Spinal cord (tissue), 10 donors: ENCODE data around the gene RTP5. TPM values are rescaled to one million over a fixed set of nuclear protein-coding genes. Genes with fewer than 3 reads are reported as not detected.
"Not testable (repeated sequence)": the region's sequence is repeated elsewhere in the genome, so short reads cannot be mapped to it uniquely, and the experiment has no call there.

Experiments used
- DNase-seq, 6 donors: peaks; one replicate each; pipeline versions ENCODE4 v3.0.0 to v3.0.0-alpha.2; 2013 to 2015; ENCODE audit warnings: low spot score in 6 of 6, low read depth in 4 of 6
- H3K27ac ChIP-seq: one replicate; pipeline ENCODE4 v1.5.1; 2013; ENCODE audit warnings: low read depth, low read length, control low read depth
- H3K27me3 ChIP-seq: one replicate; pipeline ENCODE4 v1.6.1; 2013; ENCODE audit warnings: low read length; ENCODE audit not compliant: control insufficient read depth, insufficient read depth
- H3K36me3 ChIP-seq: one replicate; pipeline ENCODE4 v1.6.1; 2013; ENCODE audit warnings: low read length; ENCODE audit not compliant: control insufficient read depth, insufficient read depth
- H3K4me1 ChIP-seq: one replicate; pipeline ENCODE4 v1.6.1; 2013; ENCODE audit warnings: low read length; ENCODE audit not compliant: control insufficient read depth, insufficient read depth
- H3K4me3 ChIP-seq: one replicate; pipeline ENCODE4 v1.5.1; 2013; ENCODE audit warnings: low read depth, low read length, control low read depth
- H3K9me3 ChIP-seq: one replicate; pipeline ENCODE4 v1.6.1; 2013; ENCODE audit warnings: low read length; ENCODE audit not compliant: control insufficient read depth, insufficient read depth
- WGBS: methylation state at CpG from one replicate; pipeline ENCODE4 v1.1.5; 2013; ENCODE audit warnings: missing lambda C conversion rate; ENCODE audit not compliant: insufficient coverage; 5-methylcytosine and 5-hydroxymethylcytosine counted together
- polyA plus RNA-seq, 2 donors: library from polyadenylated mRNA; unstranded; fragments of 120-200 nt; gene quantifications; one replicate each; pipeline ENCODE4 v1.2.1, GENCODE V29; 2013; ENCODE audit not compliant: insufficient read length in 2 of 2
- total RNA-seq, 2 donors: library from RNA; depleted of rRNA in 1 of 2; stranded (reverse); fragments of 120-200 nt in 1 of 2; fragments of >200 nt in 1 of 2; gene quantifications; one replicate each; pipeline versions ENCODE4 v1.2.3 to v1.2.4, GENCODE V29; 2013 to 2014
- donor health status: healthy.

The RTP5 gene
- total and polyA plus RNA-seq, 4 donors, result 1.9 to 30.2 (median 16.6) TPM

GRCh38 chr2:241907831-241908230 lies 38.3 kb downstream of the RTP5 start:
- not testable (repeated sequence) for DNase-seq, H3K4me3 ChIP-seq, H3K27me3 ChIP-seq, H3K9me3 ChIP-seq, H3K27ac ChIP-seq
- WGBS, result 91% methylated on average over 4 of the region's 7 CpGs
- Histone ChIP-seq H3K36me3 (peaks cover 23% of the 10 kb centered on the region), H3K4me1 (peaks cover 13% of the 10 kb centered on the region)

- no peak for DNase-seq
- no peak overlapping the region for H3K4me3 ChIP-seq
- no peaks in the 10 kb centered on the region for H3K27me3 ChIP-seq
- peaks cover 7% of the 10 kb centered on the region for H3K4me1 ChIP-seq
- peaks cover 2% of the 10 kb centered on the region for H3K9me3 ChIP-seq
- peaks cover 13% of the 10 kb centered on the region for H3K36me3 ChIP-seq
- no peak overlapping the region for H3K27ac ChIP-seq
- WGBS, result 83% methylated on average over 26 of the region's 26 CpGs
Measured at GRCh38 chr2:241908686-241909420, 39.3 kb downstream of the RTP5 start.

- no peak for DNase-seq
- Histone ChIP-seq H3K36me3 (peaks cover 13% of the 10 kb centered on the region), H3K4me1 (peaks cover 7% of the 10 kb centered on the region), H3K4me3 (no peak overlapping the region), H3K9me3 (peaks cover 6% of the 10 kb centered on the region), H3K27me3 (no peaks in the 10 kb centered on the region), H3K27ac (no peak overlapping the region)
- 88% methylated on average over 10 of the region's 12 CpGs for WGBS
Measured at GRCh38 chr2:241909769-241910168, 40.2 kb downstream of the RTP5 start.

GRCh38 chr2:241910604-241911520 lies 41.3 kb downstream of the RTP5 start:
- Histone ChIP-seq H3K9me3 (peaks cover 6% of the 10 kb centered on the region), H3K4me1 (peaks cover 4% of the 10 kb centered on the region), H3K27me3 (no peaks in the 10 kb centered on the region), H3K36me3 (peaks cover 11% of the 10 kb centered on the region), H3K27ac (no peak overlapping the region), H3K4me3 (no peak overlapping the region)
- DNase-seq, result no peak
- 79% methylated on average over 15 of the region's 26 CpGs for WGBS

- 94% methylated on average over 10 of the region's 10 CpGs for WGBS
- Histone ChIP-seq H3K36me3 (peaks cover 9% of the 10 kb centered on the region), H3K27ac (no peak overlapping the region), H3K4me3 (no peak overlapping the region), H3K27me3 (no peaks in the 10 kb centered on the region), H3K9me3 (peaks cover 6% of the 10 kb centered on the region), H3K4me1 (no peaks in the 10 kb centered on the region)
- DNase-seq, result no peak
Measured at GRCh38 chr2:241911551-241911950, 42.0 kb downstream of the RTP5 start.

- Histone ChIP-seq H3K4me1 (no peaks in the 10 kb centered on the region), H3K36me3 (peaks cover 9% of the 10 kb centered on the region), H3K4me3 (no peak overlapping the region), H3K27ac (no peak overlapping the region), H3K9me3 (peaks cover 6% of the 10 kb centered on the region), H3K27me3 (no peaks in the 10 kb centered on the region)
- DNase-seq, result no peak
- WGBS, result 87% methylated on average over 16 of the region's 17 CpGs
Measured at GRCh38 chr2:241912021-241912555, 42.6 kb downstream of the RTP5 start.

GRCh38 chr2:241913703-241914102 lies 44.2 kb downstream of the RTP5 start:
- DNase-seq, result no peak
- Histone ChIP-seq H3K36me3 (peaks cover 9% of the 10 kb centered on the region), H3K4me3 (no peak overlapping the region), H3K4me1 (no peaks in the 10 kb centered on the region), H3K27me3 (no peaks in the 10 kb centered on the region), H3K27ac (no peak overlapping the region), H3K9me3 (peaks cover 6% of the 10 kb centered on the region)
- 63% methylated on average over 2 of the region's 4 CpGs for WGBS

- no peak for DNase-seq
- 96% methylated on average over 13 of the region's 13 CpGs for WGBS
- no peak overlapping the region for H3K27ac ChIP-seq
- H3K9me3 ChIP-seq, result peaks cover 6% of the 10 kb centered on the region
- no peaks in the 10 kb centered on the region for H3K4me1 ChIP-seq
- H3K4me3 ChIP-seq, result no peak overlapping the region
- peaks cover 9% of the 10 kb centered on the region for H3K36me3 ChIP-seq
- no peaks in the 10 kb centered on the region for H3K27me3 ChIP-seq
Measured at GRCh38 chr2:241914542-241914941, 45.0 kb downstream of the RTP5 start.

- not testable (repeated sequence) for H3K27ac ChIP-seq, H3K4me1 ChIP-seq, H3K27me3 ChIP-seq, H3K36me3 ChIP-seq, DNase-seq, H3K9me3 ChIP-seq, H3K4me3 ChIP-seq
- WGBS, result 93% methylated on average over 5 of the region's 9 CpGs
Measured at GRCh38 chr2:241921631-241922030, 52.1 kb downstream of the RTP5 start.
